ENCODE results near the gene SPTBN2.

Gene SPTBN2

DNA sequence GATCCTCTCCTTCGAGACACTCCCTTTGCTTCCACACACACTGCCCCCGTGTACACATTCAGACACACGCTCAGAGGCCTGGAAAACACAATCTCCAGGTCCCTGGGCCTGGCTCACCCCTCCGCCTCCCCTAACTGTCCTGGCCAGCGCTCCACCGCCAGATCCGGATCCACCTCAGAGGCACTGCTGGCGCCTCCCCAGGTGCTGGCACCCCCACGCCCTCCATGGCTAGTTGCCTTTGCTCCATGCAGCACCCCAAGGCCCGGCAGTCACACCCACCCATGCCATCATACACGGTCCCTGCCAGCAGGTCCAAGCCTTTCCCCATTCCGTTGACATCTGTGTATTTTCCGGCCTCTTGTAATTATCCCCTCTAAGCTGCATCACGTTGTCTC is 11.1 kb downstream of the SPTBN2 start:
- H3K4me1 ChIP-seq (ENCODE audit: control insufficient read depth in 5 of 5, insufficient read depth in 5 of 5, low read length in 5 of 5): no peaks in the 10 kb centered on the region
- no peaks in the 10 kb centered on the region for H3K9me3 ChIP-seq (ENCODE audit: control insufficient read depth in 5 of 5, low read length in 5 of 5)
- H3K4me3 ChIP-seq (ENCODE audit: low read depth in 1 of 5, low read length in 5 of 5): no peak overlapping the region

DNA sequence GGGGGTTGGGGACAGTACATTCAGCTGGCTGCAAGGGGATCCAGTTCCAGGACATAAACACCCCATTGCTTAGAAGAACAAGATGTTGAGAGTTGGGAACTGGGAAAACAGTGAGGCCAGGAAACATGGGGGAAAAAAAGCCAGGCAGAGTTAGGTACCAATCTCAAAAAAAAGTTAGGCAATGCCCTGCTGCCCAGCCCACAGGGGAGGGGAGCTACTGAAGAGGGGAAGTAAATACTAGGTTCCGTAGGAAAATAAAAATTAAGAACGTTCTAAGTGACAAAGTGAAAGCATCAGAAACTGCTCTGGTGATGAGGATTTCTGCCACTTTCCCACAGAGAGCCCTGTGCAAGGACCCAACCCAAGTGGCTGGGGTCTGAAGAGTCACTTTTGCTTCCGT is 12.0 kb downstream of the SPTBN2 start:
- Histone ChIP-seq H3K4me3 (ENCODE audit: low read depth in 1 of 5, low read length in 5 of 5) (no peak overlapping the region), H3K9me3 (ENCODE audit: control insufficient read depth in 5 of 5, low read length in 5 of 5) (no peaks in the 10 kb centered on the region), H3K9ac (ENCODE audit: low read length in 5 of 5) (no peak overlapping the region), H3K27me3 (ENCODE audit: control insufficient read depth in 5 of 5, insufficient read depth in 4 of 5, low read length in 5 of 5) (peaks cover 7 to 27% (median 19%) of the 10 kb centered on the region in 5 donors), H3K36me3 (ENCODE audit: control insufficient read depth in 5 of 5, insufficient read depth in 5 of 5, low read length in 5 of 5) (peaks cover 0 to 2% (median 0%) of the 10 kb centered on the region in 5 donors), H3K4me1 (ENCODE audit: control insufficient read depth in 5 of 5, insufficient read depth in 5 of 5, low read length in 5 of 5) (no peaks in the 10 kb centered on the region), H3K27ac (ENCODE audit: low read depth, low read length) (no peak overlapping the region)

More for the DNA sequence above, 11.1 kb downstream of the SPTBN2 start:
- Histone ChIP-seq H3K9ac (ENCODE audit: low read length in 5 of 5) (no peak overlapping the region), H3K27me3 (ENCODE audit: control insufficient read depth in 5 of 5, insufficient read depth in 4 of 5, low read length in 5 of 5) (peaks cover 7 to 27% (median 19%) of the 10 kb centered on the region in 5 donors), H3K27ac (ENCODE audit: low read depth, low read length) (no peak overlapping the region), H3K36me3 (ENCODE audit: control insufficient read depth in 5 of 5, insufficient read depth in 5 of 5, low read length in 5 of 5) (peaks cover 0 to 2% (median 0%) of the 10 kb centered on the region in 5 donors)

DNA sequence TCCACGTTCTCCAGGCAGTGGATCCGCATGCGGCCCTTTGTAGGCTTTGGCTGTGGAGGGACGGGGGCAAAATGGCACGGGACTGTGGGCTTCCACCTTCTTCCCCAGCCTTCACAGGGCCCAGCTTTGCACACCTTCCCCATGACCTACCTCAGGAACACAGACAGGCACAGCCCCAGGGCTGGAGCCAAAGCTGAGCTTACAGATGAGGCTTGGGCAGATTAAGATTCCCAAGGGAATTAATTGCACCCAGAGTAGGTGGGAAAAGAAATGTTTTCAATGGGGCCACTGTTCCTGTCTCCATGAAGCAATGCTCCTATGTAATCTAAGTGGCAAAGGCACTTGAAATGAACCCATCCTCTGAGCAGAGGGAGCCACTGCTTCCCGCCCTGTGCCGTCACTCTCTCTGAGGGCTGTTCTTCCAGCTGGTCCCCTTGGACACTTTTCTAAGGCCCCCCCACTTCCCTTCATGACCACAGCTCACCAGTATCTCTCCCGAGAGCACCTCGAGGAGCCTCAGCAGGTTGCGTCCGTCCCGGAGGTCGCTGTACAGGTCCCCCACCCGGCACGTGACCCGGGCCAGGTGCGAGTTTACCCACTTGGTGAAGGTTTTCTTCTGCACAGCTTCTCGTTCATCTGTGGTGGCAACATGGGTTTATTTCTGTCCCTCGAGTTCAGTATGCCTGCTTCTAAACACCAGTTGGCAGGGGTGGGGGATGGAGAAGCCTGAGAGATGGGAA is 13.5 kb downstream of the SPTBN2 start:
- Histone ChIP-seq H3K27me3 (ENCODE audit: control insufficient read depth in 5 of 5, insufficient read depth in 4 of 5, low read length in 5 of 5) (peaks cover 7 to 27% (median 19%) of the 10 kb centered on the region in 5 donors), H3K4me1 (ENCODE audit: control insufficient read depth in 5 of 5, insufficient read depth in 5 of 5, low read length in 5 of 5) (no peaks in the 10 kb centered on the region), H3K9ac (ENCODE audit: low read length in 5 of 5) (no peak overlapping the region), H3K27ac (ENCODE audit: low read depth, low read length) (no peak overlapping the region), H3K36me3 (ENCODE audit: control insufficient read depth in 5 of 5, insufficient read depth in 5 of 5, low read length in 5 of 5) (peaks cover 0 to 2% (median 0%) of the 10 kb centered on the region in 5 donors), H3K9me3 (ENCODE audit: control insufficient read depth in 5 of 5, low read length in 5 of 5) (no peaks in the 10 kb centered on the region), H3K4me3 (ENCODE audit: low read depth in 1 of 5, low read length in 5 of 5) (no peak overlapping the region)

DNA sequence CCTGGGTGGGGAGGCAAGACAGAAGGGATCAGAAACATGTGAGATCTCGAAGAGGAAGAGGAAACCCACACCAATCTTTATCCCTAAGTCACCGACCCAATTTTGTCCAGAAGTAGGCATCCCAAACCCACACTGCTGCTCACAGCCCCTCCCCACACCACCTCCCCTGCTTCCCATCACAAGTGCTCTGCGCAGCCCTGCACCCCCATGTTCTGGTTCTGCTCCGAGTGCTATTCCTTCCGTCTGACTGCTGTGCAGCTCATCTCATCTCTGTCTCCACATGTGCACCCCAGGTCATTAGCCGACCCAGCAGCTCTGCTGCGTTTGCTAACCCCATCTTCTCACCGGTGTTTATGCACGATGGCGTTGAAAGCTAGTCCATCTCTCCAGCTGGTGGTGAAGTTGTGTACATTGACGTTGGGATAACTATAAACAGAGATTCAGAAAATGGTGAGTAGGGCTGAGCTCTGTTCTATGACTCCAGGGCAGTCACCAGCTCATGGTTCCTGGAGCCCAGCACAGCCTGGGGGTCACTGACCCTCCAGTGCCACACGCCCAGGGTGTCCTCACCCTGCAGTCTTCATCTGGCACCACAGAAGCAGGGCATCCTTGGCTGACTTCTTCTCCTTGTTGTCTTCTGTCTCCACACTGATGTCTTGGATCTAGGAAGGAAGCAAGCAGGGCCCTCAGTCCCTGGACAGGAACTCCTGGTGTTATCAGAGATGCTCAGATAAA is 15.1 kb downstream of the SPTBN2 start:
- Histone ChIP-seq H3K27ac (ENCODE audit: low read depth, low read length) (no peak overlapping the region), H3K36me3 (ENCODE audit: control insufficient read depth in 5 of 5, insufficient read depth in 5 of 5, low read length in 5 of 5) (no peaks in the 10 kb centered on the region), H3K4me1 (ENCODE audit: control insufficient read depth in 5 of 5, insufficient read depth in 5 of 5, low read length in 5 of 5) (no peaks in the 10 kb centered on the region), H3K4me3 (ENCODE audit: low read depth in 1 of 5, low read length in 5 of 5) (no peak overlapping the region), H3K27me3 (ENCODE audit: control insufficient read depth in 5 of 5, insufficient read depth in 4 of 5, low read length in 5 of 5) (peaks cover 0 to 13% (median 11%) of the 10 kb centered on the region in 5 donors), H3K9me3 (ENCODE audit: control insufficient read depth in 5 of 5, low read length in 5 of 5) (no peaks in the 10 kb centered on the region), H3K9ac (ENCODE audit: low read length in 5 of 5) (no peak overlapping the region)

DNA sequence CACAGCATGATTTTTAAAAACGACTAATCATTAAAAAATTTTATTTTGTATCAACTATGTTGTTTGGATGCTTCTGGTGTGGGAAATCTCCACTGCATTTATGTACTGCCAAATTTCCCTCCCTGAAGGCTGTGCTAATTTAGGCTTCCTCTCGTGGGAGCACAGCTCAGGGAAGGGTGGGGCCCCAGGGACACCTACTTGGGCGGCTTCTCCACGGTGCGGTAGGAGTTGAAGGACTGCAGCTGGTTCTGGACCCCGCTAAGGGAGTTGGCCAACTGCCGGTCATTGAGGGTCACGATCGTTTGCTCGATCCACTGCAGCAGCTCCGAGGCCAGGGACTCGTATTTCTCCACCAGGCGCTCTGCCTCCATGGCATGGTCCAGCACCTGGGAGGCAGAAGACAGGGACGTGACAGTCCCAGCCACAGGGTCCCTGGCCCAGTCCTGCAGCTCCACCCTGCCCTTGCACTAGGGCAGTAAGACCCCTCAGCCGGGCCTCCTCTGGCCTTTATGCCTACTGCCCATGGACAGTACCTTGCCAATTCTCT is 18.6 kb downstream of the SPTBN2 start:
- Histone ChIP-seq H3K4me1 (ENCODE audit: control insufficient read depth in 5 of 5, insufficient read depth in 5 of 5, low read length in 5 of 5) (no peaks in the 10 kb centered on the region), H3K36me3 (ENCODE audit: control insufficient read depth in 5 of 5, insufficient read depth in 5 of 5, low read length in 5 of 5) (peaks cover 0 to 3% (median 0%) of the 10 kb centered on the region in 5 donors), H3K9ac (ENCODE audit: low read length in 5 of 5) (no peak overlapping the region), H3K27me3 (ENCODE audit: control insufficient read depth in 5 of 5, insufficient read depth in 4 of 5, low read length in 5 of 5) (peaks cover 0 to 5% (median 0%) of the 10 kb centered on the region in 5 donors), H3K27ac (ENCODE audit: low read depth, low read length) (no peak overlapping the region), H3K9me3 (ENCODE audit: control insufficient read depth in 5 of 5, low read length in 5 of 5) (no peaks in the 10 kb centered on the region), H3K4me3 (ENCODE audit: low read depth in 1 of 5, low read length in 5 of 5) (no peak overlapping the region)

DNA sequence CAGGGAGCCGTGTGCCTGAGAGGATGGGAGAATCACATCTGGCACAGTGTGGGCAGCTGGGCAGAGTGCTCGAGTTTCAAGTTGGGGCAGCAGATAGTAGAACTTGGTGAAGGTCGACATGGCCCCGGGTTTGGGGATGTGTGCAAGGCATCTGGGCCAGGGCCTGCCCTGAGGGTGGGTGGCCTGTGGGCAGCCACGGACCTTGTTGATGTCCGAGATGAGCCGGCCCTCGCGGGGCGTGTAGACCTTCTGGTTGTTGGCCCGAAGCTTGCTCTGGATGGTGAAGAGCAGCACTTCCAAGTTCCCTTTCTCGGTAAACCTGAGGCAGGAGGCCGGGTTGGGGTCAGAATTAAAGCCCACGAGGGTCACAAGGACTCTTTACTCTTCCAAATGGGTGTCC is 20.3 kb downstream of the SPTBN2 start:
- peaks cover 0 to under 1% (median 0%) of the 10 kb centered on the region in 5 donors for H3K27me3 ChIP-seq (ENCODE audit: control insufficient read depth in 5 of 5, insufficient read depth in 4 of 5, low read length in 5 of 5)
- H3K4me3 ChIP-seq (ENCODE audit: low read depth in 1 of 5, low read length in 5 of 5): no peak overlapping the region
- no peak overlapping the region for H3K9ac ChIP-seq (ENCODE audit: low read length in 5 of 5)
- H3K36me3 ChIP-seq (ENCODE audit: control insufficient read depth in 5 of 5, insufficient read depth in 5 of 5, low read length in 5 of 5): peaks cover 0 to 3% (median 0%) of the 10 kb centered on the region in 5 donors
- H3K9me3 ChIP-seq (ENCODE audit: control insufficient read depth in 5 of 5, low read length in 5 of 5): no peaks in the 10 kb centered on the region
- no peaks in the 10 kb centered on the region for H3K4me1 ChIP-seq (ENCODE audit: control insufficient read depth in 5 of 5, insufficient read depth in 5 of 5, low read length in 5 of 5)
- no peak overlapping the region for H3K27ac ChIP-seq (ENCODE audit: low read depth, low read length)

DNA sequence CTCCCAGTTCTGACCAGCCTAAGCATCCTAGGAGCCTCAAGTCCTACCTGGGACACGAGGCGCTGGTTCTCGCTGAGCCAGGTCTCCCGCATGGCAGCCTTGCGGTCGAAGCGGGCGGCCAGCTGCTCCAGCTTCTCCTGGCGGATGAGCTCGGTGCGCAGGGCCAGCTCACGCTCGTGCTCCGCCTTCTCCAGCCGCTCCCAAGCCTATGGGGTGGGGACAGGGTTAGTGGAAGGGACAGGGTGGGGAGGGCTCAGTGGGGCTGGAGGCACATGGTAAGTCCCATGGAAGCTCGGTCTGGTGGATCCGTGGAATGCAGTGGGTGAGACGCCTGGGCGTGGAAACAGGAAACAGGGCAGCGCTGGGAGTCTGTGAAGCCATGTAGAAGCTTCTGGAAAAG is 20.9 kb downstream of the SPTBN2 start:
- H3K9ac ChIP-seq (ENCODE audit: low read length in 5 of 5): no peak overlapping the region
- H3K4me3 ChIP-seq (ENCODE audit: low read depth in 1 of 5, low read length in 5 of 5): no peak overlapping the region
- no peaks in the 10 kb centered on the region for H3K4me1 ChIP-seq (ENCODE audit: control insufficient read depth in 5 of 5, insufficient read depth in 5 of 5, low read length in 5 of 5)
- no peaks in the 10 kb centered on the region for H3K9me3 ChIP-seq (ENCODE audit: control insufficient read depth in 5 of 5, low read length in 5 of 5)
- no peak overlapping the region for H3K27ac ChIP-seq (ENCODE audit: low read depth, low read length)
- H3K27me3 ChIP-seq (ENCODE audit: control insufficient read depth in 5 of 5, insufficient read depth in 4 of 5, low read length in 5 of 5): no peaks in the 10 kb centered on the region
- peaks cover 0 to 3% (median 0%) of the 10 kb centered on the region in 5 donors for H3K36me3 ChIP-seq (ENCODE audit: control insufficient read depth in 5 of 5, insufficient read depth in 5 of 5, low read length in 5 of 5)

DNA sequence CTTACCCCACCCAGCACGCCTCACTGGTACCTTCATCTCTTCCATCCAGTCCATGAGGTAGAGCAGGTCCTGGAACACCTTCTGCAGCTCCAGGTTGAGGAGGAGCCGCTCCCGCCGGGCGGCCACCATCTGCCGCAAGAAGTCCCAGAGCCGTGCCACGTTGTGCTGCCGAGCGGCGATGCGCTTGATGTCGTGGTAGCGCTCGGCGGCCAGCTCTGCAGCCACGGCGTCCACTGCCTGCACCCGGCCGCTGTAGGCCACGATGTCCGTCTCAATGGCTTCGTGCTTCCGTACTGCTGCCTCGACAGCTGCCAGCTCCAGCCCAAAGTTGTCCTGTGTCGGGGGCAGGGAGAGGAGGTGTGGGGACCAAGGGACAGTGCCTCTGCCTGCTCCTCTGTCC is 21.5 kb downstream of the SPTBN2 start:
- Histone ChIP-seq H3K4me1 (ENCODE audit: control insufficient read depth in 5 of 5, insufficient read depth in 5 of 5, low read length in 5 of 5) (no peaks in the 10 kb centered on the region), H3K27me3 (ENCODE audit: control insufficient read depth in 5 of 5, insufficient read depth in 4 of 5, low read length in 5 of 5) (no peaks in the 10 kb centered on the region), H3K9ac (ENCODE audit: low read length in 5 of 5) (no peak overlapping the region), H3K4me3 (ENCODE audit: low read depth in 1 of 5, low read length in 5 of 5) (no peak overlapping the region), H3K27ac (ENCODE audit: low read depth, low read length) (no peak overlapping the region), H3K36me3 (ENCODE audit: control insufficient read depth in 5 of 5, insufficient read depth in 5 of 5, low read length in 5 of 5) (peaks cover 0 to 3% (median 0%) of the 10 kb centered on the region in 5 donors), H3K9me3 (ENCODE audit: control insufficient read depth in 5 of 5, low read length in 5 of 5) (no peaks in the 10 kb centered on the region)

DNA sequence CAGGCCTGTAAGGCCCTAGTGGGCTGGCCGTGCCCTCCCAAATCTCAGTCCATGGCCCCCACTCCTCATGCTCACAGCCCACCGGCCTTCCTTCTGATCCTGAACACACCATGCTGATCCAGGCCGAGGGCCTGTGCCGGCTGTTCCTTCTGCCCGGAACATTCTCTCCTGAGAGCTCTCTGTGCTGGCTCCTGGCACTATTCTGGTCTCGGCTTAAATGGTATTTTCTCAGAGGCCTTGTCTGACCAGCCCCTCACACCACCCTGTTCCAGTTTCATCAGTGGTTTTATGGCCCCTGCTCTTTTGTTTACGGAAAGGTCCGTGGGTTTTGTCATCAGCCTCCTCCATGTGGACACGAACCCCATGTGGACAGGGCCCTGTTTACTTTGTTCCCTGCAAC is 22.0 kb downstream of the SPTBN2 start:
- Histone ChIP-seq H3K4me3 (ENCODE audit: low read depth in 1 of 5, low read length in 5 of 5) (no peak overlapping the region), H3K9me3 (ENCODE audit: control insufficient read depth in 5 of 5, low read length in 5 of 5) (no peaks in the 10 kb centered on the region), H3K36me3 (ENCODE audit: control insufficient read depth in 5 of 5, insufficient read depth in 5 of 5, low read length in 5 of 5) (peaks cover 0 to 3% (median 0%) of the 10 kb centered on the region in 5 donors), H3K9ac (ENCODE audit: low read length in 5 of 5) (no peak overlapping the region), H3K27ac (ENCODE audit: low read depth, low read length) (no peak overlapping the region), H3K27me3 (ENCODE audit: control insufficient read depth in 5 of 5, insufficient read depth in 4 of 5, low read length in 5 of 5) (no peaks in the 10 kb centered on the region), H3K4me1 (ENCODE audit: control insufficient read depth in 5 of 5, insufficient read depth in 5 of 5, low read length in 5 of 5) (no peaks in the 10 kb centered on the region)

Measured in subcutaneous abdominal adipose tissue (tissue), 5 donors.